ENCODE data around the gene INPP5E.

DNA sequence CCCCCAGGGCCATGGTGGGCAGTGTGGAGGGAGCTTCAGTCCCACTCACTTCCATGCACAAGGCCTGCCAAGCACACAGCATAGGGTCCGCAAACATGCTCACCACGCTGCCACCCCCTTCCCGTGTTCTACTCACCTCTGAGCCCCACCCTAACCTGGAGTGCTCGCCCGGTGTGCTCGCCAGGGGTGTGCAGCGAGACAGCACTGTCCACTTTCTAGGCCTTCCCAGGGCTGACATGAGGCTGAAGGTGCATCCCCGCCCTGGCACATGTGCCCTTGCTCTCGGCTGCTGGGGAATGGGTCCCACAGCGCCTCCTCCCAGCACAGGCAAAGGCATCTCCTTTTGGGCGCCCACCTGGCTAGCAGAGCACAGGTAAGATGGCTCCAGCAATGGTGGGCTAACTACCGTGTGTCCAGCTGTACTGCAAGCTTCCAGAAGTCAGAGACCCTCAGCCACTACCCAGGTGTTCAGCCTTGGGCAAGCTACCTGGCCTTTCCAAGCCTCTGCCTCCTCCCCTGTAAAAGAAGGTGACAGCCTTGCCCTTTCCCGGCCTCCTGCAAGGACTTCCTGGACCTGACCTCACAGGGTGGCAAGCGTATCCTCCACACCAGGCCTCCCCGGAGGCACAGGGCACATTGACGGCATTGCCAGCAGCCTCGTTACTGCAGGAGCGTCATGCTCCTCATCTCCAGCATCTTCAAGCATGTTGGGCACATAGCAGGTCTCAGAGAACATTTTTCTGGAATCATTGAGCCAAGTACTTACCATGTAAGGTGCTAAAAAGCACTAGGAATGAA lies 47.4 kb upstream of the INPP5E start:
- TF ChIP-seq EZH2 (IDR thresholded peaks at IDR 0.05; ENCODE audit: insufficient read depth, poor library complexity, severe bottlenecking): no peak
- no peak for TF ChIP-seq EZH2phosphoT487 (IDR thresholded peaks at IDR 0.05; ENCODE audit: insufficient read depth, low read depth)

All from GM23248 (cell line).